ENCODE results near the gene REL. TPM values are rescaled to one million over a fixed set of nuclear protein-coding genes. Genes with fewer than 3 reads are reported as not detected.

REL gene
- polyA plus RNA-seq, 3 donors: 7.8 to 10.3 (median 8.5) TPM

Other genes starting within 250 kb of the REL start
- 10 to 100 TPM; 20.5 to 25.6 (median 23.0) TPM for gene PAPOLG, start 125.3 kb upstream of the REL start, polyA plus RNA-seq (ENCODE audit: insufficient read length in 3 of 3)
- gene PEX13, start 136.1 kb downstream of the REL start, polyA plus RNA-seq (ENCODE audit: insufficient read length in 3 of 3): 10 to 100 TPM; 26.1 to 30.9 (median 30.3) TPM
- gene PUS10, start 136.7 kb downstream of the REL start, polyA plus RNA-seq (ENCODE audit: insufficient read length in 3 of 3): 10 to 100 TPM in 2 of 3 donors, 1 to 10 TPM in 1; 8.6 to 13.8 (median 10.8) TPM
- gene SANBR, start 184.3 kb downstream of the REL start, polyA plus RNA-seq (ENCODE audit: insufficient read length in 3 of 3): 10 to 100 TPM; 13.5 to 21.9 (median 17.2) TPM